Ascending aorta (tissue), 2 donors: ENCODE data around the gene PPY. TPM values are rescaled to one million over a fixed set of nuclear protein-coding genes. Genes with fewer than 3 reads are reported as not detected.

Source experiments
- DNase-seq, 2 donors: peaks; one replicate each; pipeline ENCODE4 v3.0.0-alpha.2; 2019; ENCODE audit warnings: low spot score in 2 of 2
- H3K27ac ChIP-seq, 2 donors: fragments of 200-600 bp; sonication (generic); one replicate each; pipeline ENCODE4 v1.5.1; 2016 to 2017; ENCODE audit warnings: mild to moderate bottlenecking in 1 of 2
- H3K27me3 ChIP-seq: fragments of 200-600 bp; sonication (generic); one replicate; pipeline ENCODE4 v1.5.1; 2017
- H3K36me3 ChIP-seq, 2 donors: fragments of 200-600 bp; sonication (generic); one replicate each; pipeline ENCODE4 v1.5.1; 2016
- H3K4me1 ChIP-seq, 2 donors: fragments of 200-600 bp; sonication (generic); one replicate each; pipeline ENCODE4 v1.5.1; 2016 to 2017; ENCODE audit warnings: mild to moderate bottlenecking in 1 of 2
- H3K4me3 ChIP-seq, 2 donors: fragments of 200-600 bp; sonication (generic); one replicate each; pipeline ENCODE4 v1.5.1; 2016 to 2017; ENCODE audit warnings: mild to moderate bottlenecking in 1 of 2
- H3K9me3 ChIP-seq, 2 donors: fragments of 200-600 bp; sonication (generic); one replicate each; pipeline ENCODE4 v1.5.1; 2016
- CTCF ChIP-seq, 3 experiments: fragments of 200-600 bp in 2 of 3; fragments of 450-650 bp in 1 of 3; sonication (generic) in 2 of 3; IDR thresholded peaks; one replicate each; pipeline ENCODE4 v1.5.1; 2016 to 2019; ENCODE audit warnings: antibody characterized with exemption in 3 of 3, mild to moderate bottlenecking in 1 of 3, moderate library complexity in 1 of 3
- intact Hi-C: fragments of 100-400 bp; cut with DNase I; formaldehyde crosslinking; loops from one replicate; pipeline ENCODE4 v1.15.1; 2023
- total RNA-seq: library from RNA; depleted of rRNA; stranded (reverse); fragments of >200 nt; gene quantifications from one replicate; pipeline ENCODE4 v1.1.0, GENCODE V29; 2016

The PPY gene
- not detected for total RNA-seq

GRCh38 chr17:43942051-43942685 lies at the start of gene PPY:
TSS of gene PPY (minus strand) at chr17:43942476. CDS start at chr17:43941654, 822 bp downstream.
- no peak for TF ChIP-seq CTCF (IDR thresholded peaks at IDR 0.05)
- DNase-seq: no peak
- Histone ChIP-seq H3K27ac (no peak within 1 kb of the TSS), H3K27me3 (no peaks in the 10 kb centered on the region), H3K36me3 (no peaks in the 10 kb centered on the region), H3K4me3 (no peak within 1 kb of the TSS), H3K4me1 (no peaks in the 10 kb centered on the region), H3K9me3 (no peaks in the 10 kb centered on the region)
- intact Hi-C loops: loop anchor here (2.0 kb wide), 1 partner anchor 225 kb away; no protein-coding TSS in a partner anchor

GRCh38 chr17:43988301-43988700 lies 46.0 kb upstream of the PPY start:
- peaks cover 12% of the 10 kb centered on the region for H3K27me3 ChIP-seq
- no peaks in the 10 kb centered on the region for H3K9me3 ChIP-seq
- no peaks in the 10 kb centered on the region for H3K36me3 ChIP-seq
- H3K4me3 ChIP-seq: no peak overlapping the region
- DNase-seq: no peak
- H3K4me1 ChIP-seq: peaks cover 6 to 7% of the 10 kb centered on the region in 2 donors
- intact Hi-C loops: no loop called here
- TF ChIP-seq CTCF (IDR thresholded peaks at IDR 0.05): no peak
- H3K27ac ChIP-seq: no peak overlapping the region

GRCh38 chr17:43987131-43988021 lies 45.1 kb upstream of the PPY start:
- H3K4me3 ChIP-seq: no peak overlapping the region
- no peak for TF ChIP-seq CTCF (IDR thresholded peaks at IDR 0.05)
- H3K27me3 ChIP-seq: peaks cover 14% of the 10 kb centered on the region
- H3K27ac ChIP-seq: no peak overlapping the region
- no peak for DNase-seq
- no peaks in the 10 kb centered on the region for H3K9me3 ChIP-seq
- intact Hi-C loops: no loop called here
- H3K36me3 ChIP-seq: no peaks in the 10 kb centered on the region
- peaks cover 6 to 7% of the 10 kb centered on the region in 2 donors for H3K4me1 ChIP-seq

- H3K4me3 ChIP-seq: no peak overlapping the region
- peaks cover 14% of the 10 kb centered on the region for H3K27me3 ChIP-seq
- H3K9me3 ChIP-seq: no peaks in the 10 kb centered on the region
- TF ChIP-seq CTCF (IDR thresholded peaks at IDR 0.05): no peak
- H3K27ac ChIP-seq: no peak overlapping the region
- H3K36me3 ChIP-seq: no peaks in the 10 kb centered on the region
- peaks cover 6 to 7% of the 10 kb centered on the region in 2 donors for H3K4me1 ChIP-seq
- DNase-seq: no peak
- intact Hi-C loops: no loop called here
Observed at GRCh38 chr17:43986225-43986981, 44.1 kb upstream of the PPY start.

- DNase-seq: no peak
- no peaks in the 10 kb centered on the region for H3K36me3 ChIP-seq
- intact Hi-C loops: no loop called here
- peaks cover 6 to 7% of the 10 kb centered on the region in 2 donors for H3K4me1 ChIP-seq
- H3K27ac ChIP-seq: no peak overlapping the region
- no peaks in the 10 kb centered on the region for H3K9me3 ChIP-seq
- H3K4me3 ChIP-seq: peak overlapping the region; percentile 50 to 51
- peaks cover 14% of the 10 kb centered on the region for H3K27me3 ChIP-seq
- TF ChIP-seq CTCF (IDR thresholded peaks at IDR 0.05): no peak
Observed at GRCh38 chr17:43984521-43984920, 42.2 kb upstream of the PPY start.
